ENCODE data around the gene ADI1.

ADI1 gene

GRCh38 chr2:3479430-3480320 lies 39.7 kb downstream of the ADI1 start:
- H3K27me3 ChIP-seq (ENCODE audit: control insufficient read depth in 1 of 2, insufficient read depth in 2 of 2, low read length in 2 of 2), result no peaks in the 10 kb centered on the region
- H3K4me1 ChIP-seq (ENCODE audit: control insufficient read depth, insufficient read depth, low read length), result peaks cover 8% of the 10 kb centered on the region
- no peaks in the 10 kb centered on the region for H3K9me3 ChIP-seq (ENCODE audit: control insufficient read depth in 2 of 2, low read length in 2 of 2)
- peaks cover 21 to 26% of the 10 kb centered on the region in 2 donors for H3K36me3 ChIP-seq (ENCODE audit: control insufficient read depth in 2 of 2, insufficient read depth in 2 of 2, low read length in 2 of 2)
- no peak overlapping the region for H3K27ac ChIP-seq (ENCODE audit: low read length)
- H3K4me3 ChIP-seq (ENCODE audit: low read length in 2 of 2), result no peak overlapping the region
- H3K9ac ChIP-seq (ENCODE audit: low read length in 2 of 2), result no peak overlapping the region

- Histone ChIP-seq H3K27me3 (ENCODE audit: control insufficient read depth in 1 of 2, insufficient read depth in 2 of 2, low read length in 2 of 2) (no peaks in the 10 kb centered on the region), H3K9ac (ENCODE audit: low read length in 2 of 2) (no peak overlapping the region), H3K4me3 (ENCODE audit: low read length in 2 of 2) (no peak overlapping the region), H3K9me3 (ENCODE audit: control insufficient read depth in 2 of 2, low read length in 2 of 2) (no peaks in the 10 kb centered on the region), H3K27ac (ENCODE audit: low read length) (no peak overlapping the region), H3K36me3 (ENCODE audit: control insufficient read depth in 2 of 2, insufficient read depth in 2 of 2, low read length in 2 of 2) (peaks cover 21 to 26% of the 10 kb centered on the region in 2 donors), H3K4me1 (ENCODE audit: control insufficient read depth, insufficient read depth, low read length) (peaks cover 8% of the 10 kb centered on the region)
Measured at GRCh38 chr2:3478846-3479385, 40.4 kb downstream of the ADI1 start.

- Histone ChIP-seq H3K9me3 (ENCODE audit: control insufficient read depth in 2 of 2, low read length in 2 of 2) (no peaks in the 10 kb centered on the region), H3K4me3 (ENCODE audit: low read length in 2 of 2) (no peak overlapping the region), H3K9ac (ENCODE audit: low read length in 2 of 2) (no peak overlapping the region), H3K36me3 (ENCODE audit: control insufficient read depth in 2 of 2, insufficient read depth in 2 of 2, low read length in 2 of 2) (peaks cover 27 to 33% of the 10 kb centered on the region in 2 donors), H3K4me1 (ENCODE audit: control insufficient read depth, insufficient read depth, low read length) (no peaks in the 10 kb centered on the region), H3K27me3 (ENCODE audit: control insufficient read depth in 1 of 2, insufficient read depth in 2 of 2, low read length in 2 of 2) (no peaks in the 10 kb centered on the region), H3K27ac (ENCODE audit: low read length) (no peak overlapping the region)
Measured at GRCh38 chr2:3476985-3477327, 42.4 kb downstream of the ADI1 start.

- Histone ChIP-seq H3K27ac (ENCODE audit: low read length) (no peak overlapping the region), H3K36me3 (ENCODE audit: control insufficient read depth in 2 of 2, insufficient read depth in 2 of 2, low read length in 2 of 2) (peaks cover 27 to 33% of the 10 kb centered on the region in 2 donors), H3K27me3 (ENCODE audit: control insufficient read depth in 1 of 2, insufficient read depth in 2 of 2, low read length in 2 of 2) (no peaks in the 10 kb centered on the region), H3K9me3 (ENCODE audit: control insufficient read depth in 2 of 2, low read length in 2 of 2) (no peaks in the 10 kb centered on the region), H3K4me1 (ENCODE audit: control insufficient read depth, insufficient read depth, low read length) (no peaks in the 10 kb centered on the region), H3K9ac (ENCODE audit: low read length in 2 of 2) (peak overlapping the region in 1 of 2 donors; percentile 13), H3K4me3 (ENCODE audit: low read length in 2 of 2) (no peak overlapping the region)
Measured at GRCh38 chr2:3476321-3476984, 42.9 kb downstream of the ADI1 start.

GRCh38 chr2:3475771-3476170 lies 43.6 kb downstream of the ADI1 start:
- Histone ChIP-seq H3K27ac (ENCODE audit: low read length) (no peak overlapping the region), H3K4me3 (ENCODE audit: low read length in 2 of 2) (no peak overlapping the region), H3K4me1 (ENCODE audit: control insufficient read depth, insufficient read depth, low read length) (peaks cover 6% of the 10 kb centered on the region), H3K9me3 (ENCODE audit: control insufficient read depth in 2 of 2, low read length in 2 of 2) (no peaks in the 10 kb centered on the region), H3K27me3 (ENCODE audit: control insufficient read depth in 1 of 2, insufficient read depth in 2 of 2, low read length in 2 of 2) (no peaks in the 10 kb centered on the region), H3K9ac (ENCODE audit: low read length in 2 of 2) (no peak overlapping the region), H3K36me3 (ENCODE audit: control insufficient read depth in 2 of 2, insufficient read depth in 2 of 2, low read length in 2 of 2) (peaks cover 27 to 38% of the 10 kb centered on the region in 2 donors)

GRCh38 chr2:3472966-3473365 lies 46.4 kb downstream of the ADI1 start:
- no peak overlapping the region for H3K4me3 ChIP-seq (ENCODE audit: low read length in 2 of 2)
- no peak overlapping the region for H3K9ac ChIP-seq (ENCODE audit: low read length in 2 of 2)
- peaks cover 22% of the 10 kb centered on the region for H3K4me1 ChIP-seq (ENCODE audit: control insufficient read depth, insufficient read depth, low read length)
- H3K9me3 ChIP-seq (ENCODE audit: control insufficient read depth in 2 of 2, low read length in 2 of 2), result no peaks in the 10 kb centered on the region
- H3K27me3 ChIP-seq (ENCODE audit: control insufficient read depth in 1 of 2, insufficient read depth in 2 of 2, low read length in 2 of 2), result no peaks in the 10 kb centered on the region
- H3K27ac ChIP-seq (ENCODE audit: low read length), result no peak overlapping the region
- peaks cover 22 to 37% of the 10 kb centered on the region in 2 donors for H3K36me3 ChIP-seq (ENCODE audit: control insufficient read depth in 2 of 2, insufficient read depth in 2 of 2, low read length in 2 of 2)

- H3K27ac ChIP-seq (ENCODE audit: low read length), result no peak overlapping the region
Measured at GRCh38 chr2:3472296-3472695, 47.0 kb downstream of the ADI1 start.

GRCh38 chr2:3470856-3471737 lies 48.2 kb downstream of the ADI1 start:
- Histone ChIP-seq H3K4me1 (ENCODE audit: control insufficient read depth, insufficient read depth, low read length) (peaks cover 22% of the 10 kb centered on the region), H3K4me3 (ENCODE audit: low read length in 2 of 2) (no peak overlapping the region), H3K9ac (ENCODE audit: low read length in 2 of 2) (peak overlapping the region in 1 of 2 donors; percentile 47), H3K27ac (ENCODE audit: low read length) (peak overlapping the region; percentile 70), H3K9me3 (ENCODE audit: control insufficient read depth in 2 of 2, low read length in 2 of 2) (no peaks in the 10 kb centered on the region), H3K27me3 (ENCODE audit: control insufficient read depth in 1 of 2, insufficient read depth in 2 of 2, low read length in 2 of 2) (no peaks in the 10 kb centered on the region), H3K36me3 (ENCODE audit: control insufficient read depth in 2 of 2, insufficient read depth in 2 of 2, low read length in 2 of 2) (peaks cover 34 to 48% of the 10 kb centered on the region in 2 donors)

More at GRCh38 chr2:3472296-3472695, 47.0 kb downstream of the ADI1 start:
- Histone ChIP-seq H3K27me3 (ENCODE audit: control insufficient read depth in 1 of 2, insufficient read depth in 2 of 2, low read length in 2 of 2) (no peaks in the 10 kb centered on the region), H3K36me3 (ENCODE audit: control insufficient read depth in 2 of 2, insufficient read depth in 2 of 2, low read length in 2 of 2) (peaks cover 25 to 41% of the 10 kb centered on the region in 2 donors), H3K9ac (ENCODE audit: low read length in 2 of 2) (no peak overlapping the region), H3K4me3 (ENCODE audit: low read length in 2 of 2) (no peak overlapping the region), H3K4me1 (ENCODE audit: control insufficient read depth, insufficient read depth, low read length) (peaks cover 22% of the 10 kb centered on the region), H3K9me3 (ENCODE audit: control insufficient read depth in 2 of 2, low read length in 2 of 2) (no peaks in the 10 kb centered on the region)

- Histone ChIP-seq H3K9me3 (ENCODE audit: control insufficient read depth in 2 of 2, low read length in 2 of 2) (no peaks in the 10 kb centered on the region), H3K4me1 (ENCODE audit: control insufficient read depth, insufficient read depth, low read length) (peaks cover 22% of the 10 kb centered on the region), H3K27me3 (ENCODE audit: control insufficient read depth in 1 of 2, insufficient read depth in 2 of 2, low read length in 2 of 2) (no peaks in the 10 kb centered on the region), H3K27ac (ENCODE audit: low read length) (peak overlapping the region; percentile 70), H3K4me3 (ENCODE audit: low read length in 2 of 2) (no peak overlapping the region), H3K36me3 (ENCODE audit: control insufficient read depth in 2 of 2, insufficient read depth in 2 of 2, low read length in 2 of 2) (peaks cover 30 to 49% of the 10 kb centered on the region in 2 donors), H3K9ac (ENCODE audit: low read length in 2 of 2) (peak overlapping the region in 1 of 2 donors; percentile 36)
Measured at GRCh38 chr2:3470166-3470651, 49.1 kb downstream of the ADI1 start.

GRCh38 chr2:3469486-3469885 lies 49.8 kb downstream of the ADI1 start:
- Histone ChIP-seq H3K36me3 (ENCODE audit: control insufficient read depth in 2 of 2, insufficient read depth in 2 of 2, low read length in 2 of 2) (peaks cover 34 to 52% of the 10 kb centered on the region in 2 donors), H3K27me3 (ENCODE audit: control insufficient read depth in 1 of 2, insufficient read depth in 2 of 2, low read length in 2 of 2) (no peaks in the 10 kb centered on the region), H3K4me1 (ENCODE audit: control insufficient read depth, insufficient read depth, low read length) (peaks cover 22% of the 10 kb centered on the region), H3K4me3 (ENCODE audit: low read length in 2 of 2) (no peak overlapping the region), H3K9me3 (ENCODE audit: control insufficient read depth in 2 of 2, low read length in 2 of 2) (no peaks in the 10 kb centered on the region), H3K27ac (ENCODE audit: low read length) (peak overlapping the region; percentile 70), H3K9ac (ENCODE audit: low read length in 2 of 2) (no peak overlapping the region)

Data from stomach smooth muscle (tissue), 2 donors.